Gastrocnemius medialis (tissue), 4 donors: ENCODE results near the gene HTR4.

Source experiments
- CTCF ChIP-seq, 5 experiments: fragments of 450-650 bp in 3 of 5; fragments of 200-600 bp in 2 of 5; sonication (generic) in 2 of 5; IDR thresholded peaks in 4 of 5; conservative IDR thresholded peaks in 1 of 5; 1 replicate in 4 of 5; 2 replicates in 1 of 5; pipeline ENCODE4 v1.5.1; 2016 to 2019; ENCODE audit warnings: antibody characterized with exemption in 5 of 5, mild to moderate bottlenecking in 3 of 5, moderate library complexity in 3 of 5
- POLR2A ChIP-seq, 2 donors: fragments of 450-650 bp; IDR thresholded peaks; one replicate each; pipeline ENCODE4 v1.6.1; 2017; ENCODE audit warnings: antibody characterized with exemption in 2 of 2, mild to moderate bottlenecking in 2 of 2, moderate library complexity in 2 of 2

- TF ChIP-seq CTCF (IDR thresholded peaks at IDR 0.05 in 4 of 5, conservative IDR thresholded peaks at IDR 0.05 in 1 of 5) (no peak), POLR2A (IDR thresholded peaks at IDR 0.05) (no peak)
Observed at GRCh38 chr5:148554621-148555020, 99.7 kb downstream of the HTR4 start.
